ENCODE data around the gene PNPLA3. TPM values are rescaled to one million over a fixed set of nuclear protein-coding genes. Genes with fewer than 3 reads are reported as not detected.

The PNPLA3 gene
- total and polyA plus RNA-seq, 5 experiments from 2014 or later, result 0.60 to 0.63 TPM; not detected in 3

GRCh38 chr22:43994006-43994405 lies 70.4 kb downstream of the PNPLA3 start:
- H3K9me3 Mint-ChIP-seq, result no peaks in the 10 kb centered on the region
- H3K4me1 Mint-ChIP-seq, result peaks cover 19 to 43% (median 37%) of the 10 kb centered on the region in 4 donors
- no peak for ATAC-seq
- peaks cover 0 to 77% (median 16%) of the 10 kb centered on the region in 3 donors for H3K36me3 Mint-ChIP-seq
- peak overlapping the region in 2 of 10 donors; percentile 43 to 91 for H3K4me3 Mint-ChIP-seq
- peak overlapping the region in 7 of 10 donors; percentile 2 to 95 (median 71) for H3K27ac Mint-ChIP-seq
- no peak for DNase-seq
- no peaks in the 10 kb centered on the region for H3K27me3 Mint-ChIP-seq
- POLR2A ChIA-PET, result no interaction called here

- Mint-ChIP-seq H3K27ac (peak overlapping the region in 7 of 10 donors; percentile 36 to 95 (median 93)), H3K4me3 (peak overlapping the region in 7 of 10 donors; percentile 5 to 94 (median 65)), H3K4me1 (peaks cover 19 to 43% (median 37%) of the 10 kb centered on the region in 4 donors), H3K27me3 (no peaks in the 10 kb centered on the region), H3K36me3 (peaks cover 0 to 77% (median 20%) of the 10 kb centered on the region in 3 donors), H3K9me3 (no peaks in the 10 kb centered on the region)
- no peak for ATAC-seq
- POLR2A ChIA-PET, result no interaction called here
- no peak for DNase-seq
These were observed 70.8 kb downstream of the PNPLA3 start for GRCh38 chr22:43994416-43994815.

- peaks cover 19 to 43% (median 37%) of the 10 kb centered on the region in 4 donors for H3K4me1 Mint-ChIP-seq
- peak overlapping the region; percentile 90 to 96 (median 94) for H3K27ac Mint-ChIP-seq
- H3K36me3 Mint-ChIP-seq, result peaks cover 0 to 73% (median 18%) of the 10 kb centered on the region in 3 donors
- no peak for ATAC-seq
- POLR2A ChIA-PET, result no interaction called here
- DNase-seq, result no peak
- H3K9me3 Mint-ChIP-seq, result no peaks in the 10 kb centered on the region
- H3K27me3 Mint-ChIP-seq, result no peaks in the 10 kb centered on the region
- H3K4me3 Mint-ChIP-seq, result peak overlapping the region; percentile 75 to 94 (median 92)
These were observed 71.6 kb downstream of the PNPLA3 start for GRCh38 chr22:43995057-43995685.

GRCh38 chr22:43995798-43996169 lies 72.2 kb downstream of the PNPLA3 start:
- peaks cover 19 to 43% (median 37%) of the 10 kb centered on the region in 4 donors for H3K4me1 Mint-ChIP-seq
- no peaks in the 10 kb centered on the region for H3K9me3 Mint-ChIP-seq
- no peak for ATAC-seq
- H3K27me3 Mint-ChIP-seq, result no peaks in the 10 kb centered on the region
- H3K27ac Mint-ChIP-seq, result peak overlapping the region; percentile 92 to 96 (median 94)
- H3K4me3 Mint-ChIP-seq, result peak overlapping the region; percentile 91 to 94 (median 92)
- peaks cover 0 to 67% (median 18%) of the 10 kb centered on the region in 3 donors for H3K36me3 Mint-ChIP-seq
- POLR2A ChIA-PET, result no interaction called here
- no peak for DNase-seq

- Mint-ChIP-seq H3K27me3 (no peaks in the 10 kb centered on the region), H3K4me1 (peaks cover 19 to 43% (median 37%) of the 10 kb centered on the region in 4 donors), H3K36me3 (peaks cover 0 to 61% (median 18%) of the 10 kb centered on the region in 3 donors), H3K9me3 (no peaks in the 10 kb centered on the region), H3K27ac (peak overlapping the region; percentile 92 to 96 (median 94)), H3K4me3 (peak overlapping the region; percentile 91 to 94 (median 92))
- peak; percentile 38 to 80 (median 58) for DNase-seq
- POLR2A ChIA-PET, result interaction anchor here (1.0 kb wide), 1 partner anchor 41 kb away, joined by 5 read pairs; the partner anchor contains the start of gene SAMM50
- peak; percentile 77 to 88 for ATAC-seq
These were observed 72.8 kb downstream of the PNPLA3 start for GRCh38 chr22:43996170-43996980.

- no peak for DNase-seq
- Mint-ChIP-seq H3K36me3 (peaks cover 0 to 56% (median 16%) of the 10 kb centered on the region in 3 donors), H3K4me1 (peaks cover 19 to 43% (median 37%) of the 10 kb centered on the region in 4 donors), H3K27me3 (no peaks in the 10 kb centered on the region), H3K27ac (peak overlapping the region; percentile 55 to 96 (median 94)), H3K4me3 (peak overlapping the region; percentile 48 to 94 (median 91)), H3K9me3 (no peaks in the 10 kb centered on the region)
- no peak for ATAC-seq
- POLR2A ChIA-PET, result interaction anchor here (1.0 kb wide), 1 partner anchor 42 kb away, joined by 5 read pairs; the partner anchor contains the start of gene SAMM50
These were observed 73.3 kb downstream of the PNPLA3 start for GRCh38 chr22:43996981-43997265.

Other genes with a start within 250 kb of the PNPLA3 start
- 1 to 10 TPM in 1 of 2 experiments, under 1 TPM in 1; 0.58 to 1.7 TPM for gene EFCAB6, start 111.5 kb upstream of the PNPLA3 start, total RNA-seq
- gene EFCAB6, start 111.5 kb upstream of the PNPLA3 start, polyA plus RNA-seq, result under 1 TPM in 1 of 3 donors, not detected in 2; 0.14 TPM
- not detected for gene SULT4A1, start 61.3 kb upstream of the PNPLA3 start, total RNA-seq
- not detected for gene SULT4A1, start 61.3 kb upstream of the PNPLA3 start, polyA plus RNA-seq
- not detected for gene PNPLA5, start 31.8 kb upstream of the PNPLA3 start, total RNA-seq
- not detected for gene PNPLA5, start 31.8 kb upstream of the PNPLA3 start, polyA plus RNA-seq
- 10 to 100 TPM; 37.7 to 38.1 TPM for gene SAMM50, start 31.6 kb downstream of the PNPLA3 start, total RNA-seq
- gene SAMM50, start 31.6 kb downstream of the PNPLA3 start, polyA plus RNA-seq, result 10 to 100 TPM; 70.2 to 71.6 (median 70.5) TPM
- gene PARVB, start 100.5 kb downstream of the PNPLA3 start, total RNA-seq, result 1 to 10 TPM; 6.9 to 7.0 TPM
- gene PARVB, start 100.5 kb downstream of the PNPLA3 start, polyA plus RNA-seq, result under 1 TPM in 1 of 3 donors, not detected in 2; 0.91 TPM